Thymus (tissue), 11 donors: ENCODE measurements around the gene SBDS. TPM values are rescaled to one million over a fixed set of nuclear protein-coding genes. Genes with fewer than 3 reads are reported as not detected.

ENCODE experiments used
- DNase-seq, 9 donors: peaks; one replicate each; pipeline ENCODE4 v3.0.0-alpha.2; 2013; ENCODE audit warnings: low spot score in 9 of 9, low read depth in 6 of 9, missing footprints in 1 of 9
- H3K27ac ChIP-seq, 2 donors: one replicate each; pipeline ENCODE4 v1.5.1; 2013; ENCODE audit warnings: control low read depth in 1 of 2, low read depth in 1 of 2, low read length in 1 of 2, mild to moderate bottlenecking in 1 of 2, moderate library complexity in 1 of 2
- H3K27me3 ChIP-seq, 2 donors: one replicate each; pipeline ENCODE4 v1.5.1; 2013; ENCODE audit warnings: low read length in 1 of 2; ENCODE audit not compliant: control insufficient read depth in 2 of 2, insufficient read depth in 1 of 2
- H3K36me3 ChIP-seq, 2 donors: one replicate each; pipeline ENCODE4 v1.5.1; 2013; ENCODE audit warnings: low read length in 1 of 2, mild to moderate bottlenecking in 1 of 2, moderate library complexity in 1 of 2; ENCODE audit not compliant: control insufficient read depth in 2 of 2, insufficient read depth in 2 of 2
- H3K4me1 ChIP-seq, 2 donors: one replicate each; pipeline ENCODE4 v1.5.1; 2013; ENCODE audit warnings: low read length in 2 of 2; ENCODE audit not compliant: control insufficient read depth in 2 of 2, insufficient read depth in 2 of 2
- H3K4me3 ChIP-seq, 2 donors: one replicate each; pipeline ENCODE4 v1.5.1; 2013; ENCODE audit warnings: low read length in 2 of 2, control low read depth in 1 of 2, mild to moderate bottlenecking in 1 of 2
- H3K9me3 ChIP-seq, 2 donors: one replicate each; pipeline ENCODE4 v1.5.1; 2013; ENCODE audit warnings: low read length in 1 of 2, mild to moderate bottlenecking in 1 of 2; ENCODE audit not compliant: control insufficient read depth in 2 of 2, insufficient read depth in 1 of 2
- WGBS: extraction: QIAGEN DNeasy Blood & Tissue Kit; methylation state at CpG from one replicate; pipeline ENCODE4 v1.1.7; 2013; 5-methylcytosine and 5-hydroxymethylcytosine counted together
- polyA plus RNA-seq: library from polyadenylated mRNA; stranded (reverse); fragments of 200-250 nt; gene quantifications from one replicate; pipeline ENCODE4 v1.2.3, GENCODE V29; 2013
- total RNA-seq: library from RNA; stranded (reverse); fragments of 120-200 nt; gene quantifications from one replicate; pipeline ENCODE4 v1.2.4, GENCODE V29; 2013
- donor health status: healthy.

SBDS gene
- total and polyA plus RNA-seq, 2 donors, result 45.3 to 121 TPM

- peaks cover 45 to 58% of the 10 kb centered on the region in 2 donors for H3K36me3 ChIP-seq
- H3K4me1 ChIP-seq, result no peaks in the 10 kb centered on the region
- H3K4me3 ChIP-seq, result no peak overlapping the region
- 97% methylated on average over 13 of the region's 13 CpGs for WGBS
- no peak for DNase-seq
- H3K27me3 ChIP-seq, result no peaks in the 10 kb centered on the region
- H3K27ac ChIP-seq, result no peak overlapping the region
- H3K9me3 ChIP-seq, result no peaks in the 10 kb centered on the region
Observed at GRCh38 chr7:66957595-66958290, 37.6 kb downstream of the SBDS start.

- Histone ChIP-seq H3K27ac (no peak overlapping the region), H3K4me3 (no peak overlapping the region), H3K4me1 (no peaks in the 10 kb centered on the region), H3K9me3 (no peaks in the 10 kb centered on the region), H3K36me3 (peaks cover 69 to 79% of the 10 kb centered on the region in 2 donors), H3K27me3 (no peaks in the 10 kb centered on the region)
- 96% methylated on average over 5 of the region's 5 CpGs for WGBS
- no peak for DNase-seq
Observed at GRCh38 chr7:66953044-66953427, 42.4 kb downstream of the SBDS start.

GRCh38 chr7:66952343-66953043, 42.9 kb downstream of the SBDS start:
- no peaks in the 10 kb centered on the region for H3K4me1 ChIP-seq
- H3K9me3 ChIP-seq, result no peaks in the 10 kb centered on the region
- 94% methylated on average over 11 of the region's 11 CpGs for WGBS
- DNase-seq, result no peak
- H3K4me3 ChIP-seq, result no peak overlapping the region
- no peak overlapping the region for H3K27ac ChIP-seq
- H3K27me3 ChIP-seq, result no peaks in the 10 kb centered on the region
- peaks cover 71 to 79% of the 10 kb centered on the region in 2 donors for H3K36me3 ChIP-seq

- Histone ChIP-seq H3K27me3 (no peaks in the 10 kb centered on the region), H3K4me3 (no peak overlapping the region), H3K36me3 (peaks cover 69 to 83% of the 10 kb centered on the region in 2 donors), H3K9me3 (no peaks in the 10 kb centered on the region), H3K27ac (no peak overlapping the region), H3K4me1 (no peaks in the 10 kb centered on the region)
- no peak for DNase-seq
- WGBS, result over 99% methylated on average over 8 of the region's 8 CpGs
Observed at GRCh38 chr7:66950763-66951162, 44.6 kb downstream of the SBDS start.

DNA sequence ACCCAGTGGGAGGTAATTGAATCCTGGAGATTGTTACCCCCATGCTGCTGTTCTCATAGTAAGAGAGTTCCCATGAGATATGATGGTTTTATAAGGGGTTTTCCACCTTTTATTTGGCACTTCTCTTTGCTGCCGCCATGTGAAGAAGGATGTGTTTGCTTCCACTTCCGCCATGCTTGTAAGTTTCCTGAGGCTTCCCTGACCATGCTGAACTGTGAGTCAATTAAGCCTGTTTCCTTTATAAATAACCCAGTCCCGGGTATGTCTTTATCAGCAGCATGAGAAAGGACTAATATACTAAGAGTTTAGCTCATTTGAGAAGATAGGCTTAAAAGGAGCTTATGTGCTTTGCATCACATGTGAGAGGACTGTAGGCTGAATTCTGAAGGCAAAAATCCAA, 45.1 kb downstream of the SBDS start:
- peaks cover 68 to 81% of the 10 kb centered on the region in 2 donors for H3K36me3 ChIP-seq
- H3K4me1 ChIP-seq, result no peaks in the 10 kb centered on the region
- no peaks in the 10 kb centered on the region for H3K9me3 ChIP-seq
- no peak for DNase-seq
- H3K27me3 ChIP-seq, result no peaks in the 10 kb centered on the region
- H3K4me3 ChIP-seq, result no peak overlapping the region
- 93% methylated on average over 3 of the region's 3 CpGs for WGBS
- no peak overlapping the region for H3K27ac ChIP-seq

GRCh38 chr7:66948480-66949109, 46.8 kb downstream of the SBDS start:
- Histone ChIP-seq H3K9me3 (no peaks in the 10 kb centered on the region), H3K27ac (no peak overlapping the region), H3K4me3 (no peak overlapping the region), H3K4me1 (no peaks in the 10 kb centered on the region), H3K36me3 (peaks cover 72 to 79% of the 10 kb centered on the region in 2 donors), H3K27me3 (no peaks in the 10 kb centered on the region)
- DNase-seq, result no peak
- 98% methylated on average over 19 of the region's 19 CpGs for WGBS

DNA sequence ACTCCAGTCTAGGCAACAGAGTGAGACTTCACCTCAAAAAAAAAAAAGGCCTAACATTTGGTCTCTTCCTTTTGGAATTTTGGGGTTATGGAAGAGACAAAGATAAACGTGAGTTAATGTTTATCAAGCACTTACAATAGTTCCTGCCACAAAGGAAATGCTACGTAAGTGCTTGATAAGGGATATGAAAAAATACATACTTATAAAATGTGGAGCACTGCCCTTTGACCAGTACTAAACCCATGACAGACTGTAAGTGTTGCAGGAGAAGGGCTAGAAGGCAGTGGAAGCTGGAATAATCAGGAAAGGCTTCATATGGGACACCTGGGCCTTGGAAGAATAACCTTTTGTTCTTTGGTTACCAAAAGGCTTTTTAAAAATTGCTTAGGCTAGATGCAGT, 48.8 kb downstream of the SBDS start:
- Histone ChIP-seq H3K4me3 (no peak overlapping the region), H3K27me3 (no peaks in the 10 kb centered on the region), H3K36me3 (peaks cover 71% of the 10 kb centered on the region in 2 donors), H3K27ac (no peak overlapping the region), H3K9me3 (no peaks in the 10 kb centered on the region), H3K4me1 (no peaks in the 10 kb centered on the region)
- 90% methylated on average over 2 of the region's 2 CpGs for WGBS
- DNase-seq, result no peak

DNA sequence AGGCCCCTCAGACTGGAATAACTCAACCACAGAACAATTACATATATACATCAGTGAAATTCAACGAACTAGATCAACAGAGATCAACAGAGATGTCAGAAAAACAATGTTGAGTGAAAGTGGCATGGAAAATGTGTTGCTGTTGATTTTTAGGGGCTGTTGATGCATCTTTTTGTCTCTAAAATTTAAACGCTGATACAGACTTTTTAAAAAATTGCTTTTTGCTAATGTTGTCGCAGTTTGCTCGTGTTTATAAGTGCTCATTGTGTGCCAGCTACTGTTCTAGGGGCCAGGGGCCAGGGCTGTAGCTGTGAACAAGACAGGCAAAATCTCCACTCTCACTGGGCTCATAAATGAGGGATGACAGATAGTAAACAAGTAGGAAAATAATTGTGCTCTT, 56.1 kb downstream of the SBDS start:
- Histone ChIP-seq H3K4me3 (no peak overlapping the region), H3K36me3 (peaks cover 15 to 25% of the 10 kb centered on the region in 2 donors), H3K9me3 (no peaks in the 10 kb centered on the region), H3K27me3 (no peaks in the 10 kb centered on the region), H3K4me1 (no peaks in the 10 kb centered on the region), H3K27ac (no peak overlapping the region)
- WGBS, result 98% methylated on average over 4 of the region's 4 CpGs
- DNase-seq, result no peak

DNA sequence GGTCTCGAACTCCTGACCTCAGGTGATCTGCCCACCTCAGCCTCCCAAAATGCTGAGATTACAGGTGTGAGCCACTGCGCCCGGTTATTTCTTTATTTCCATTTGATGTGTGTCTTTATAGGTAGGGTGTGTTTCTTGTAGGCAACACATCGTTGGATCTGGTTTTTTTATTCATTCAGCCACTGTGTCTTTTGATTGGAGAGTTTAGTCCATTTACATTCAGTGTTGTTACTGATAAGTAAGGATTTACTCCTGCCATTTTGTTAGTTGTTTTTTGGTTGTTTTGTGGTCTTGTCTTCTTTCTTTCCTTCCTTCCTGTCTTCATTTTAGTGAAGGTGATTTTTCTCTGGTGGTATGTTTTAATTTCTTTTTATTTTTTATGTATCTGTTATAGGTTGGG, 57.4 kb downstream of the SBDS start:
- H3K4me1 ChIP-seq, result no peaks in the 10 kb centered on the region
- 97% methylated on average over 4 of the region's 4 CpGs for WGBS

More for the DNA sequence above, 57.4 kb downstream of the SBDS start:
- no peak for DNase-seq
- H3K4me3 ChIP-seq, result no peak overlapping the region
- peaks cover 12 to 15% of the 10 kb centered on the region in 2 donors for H3K36me3 ChIP-seq
- H3K27me3 ChIP-seq, result no peaks in the 10 kb centered on the region
- no peaks in the 10 kb centered on the region for H3K9me3 ChIP-seq
- H3K27ac ChIP-seq, result no peak overlapping the region
